Left lung (tissue), 10 donors: Measurements from ENCODE around the gene DAP. TPM values are rescaled to one million over a fixed set of nuclear protein-coding genes. Genes with fewer than 3 reads are reported as not detected.

ENCODE experiments used
- ATAC-seq: fragments of 200-7000 bp; cut with Tn5 transposase; one replicate; pipeline ENCODE4 v1.9.1; 2020; ENCODE audit warnings: moderate library complexity
- DNase-seq, 4 donors: peaks; one replicate each; pipeline ENCODE4 v3.0.0-alpha.2; 2013 to 2020
- H3K27ac ChIP-seq, 2 donors: fragments of 200-600 bp; sonication (generic) in 1 of 2; one replicate each; pipeline versions ENCODE4 v1.5.0 to v1.8.0; 2020 to 2021
- H3K27me3 ChIP-seq, 2 donors: fragments of 200-600 bp; sonication (generic) in 1 of 2; one replicate each; pipeline versions ENCODE4 v1.5.0 to v1.8.0; 2020 to 2021
- H3K36me3 ChIP-seq, 2 donors: fragments of 200-600 bp; sonication (generic) in 1 of 2; one replicate each; pipeline versions ENCODE4 v1.5.0 to v1.8.0; 2020 to 2021
- H3K4me1 ChIP-seq, 2 donors: fragments of 200-600 bp; one replicate each; pipeline ENCODE4 v1.8.0; 2021
- H3K4me3 ChIP-seq, 2 donors: fragments of 200-600 bp; sonication (generic) in 1 of 2; one replicate each; pipeline versions ENCODE4 v1.5.0 to v1.8.0; 2020 to 2021; ENCODE audit warnings: mild to moderate bottlenecking in 1 of 2
- H3K9me3 ChIP-seq, 2 donors: fragments of 200-600 bp; sonication (generic) in 1 of 2; one replicate each; pipeline versions ENCODE4 v1.5.0 to v1.8.0; 2020 to 2021
- intact Hi-C, 2 donors: fragments of 100-400 bp; cut with DNase I; formaldehyde crosslinking; loops; one replicate each; pipeline versions ENCODE4 v1.11.2 to v1.14.2; 2022
- polyA plus RNA-seq, 6 donors: library from polyadenylated mRNA; unstranded; fragments of 120-200 nt; gene quantifications; one replicate each; pipeline ENCODE4 v1.2.1, GENCODE V29; 2013; ENCODE audit not compliant: insufficient read length in 6 of 6
- total RNA-seq, 2 donors: library from RNA; stranded (reverse); fragmentation: NEBNext Ultra II Directional; extraction: Animal tissue kit (Norgen Biotek cat#: 25700); gene quantifications; one replicate each; pipeline ENCODE4 v1.2.1, GENCODE V29; 2021
- TF ChIP-seq, protein P1 (sequence below), 2 donors: fragments of 200-600 bp; sonication (generic) in 1 of 2; IDR thresholded peaks; one replicate each; pipeline versions ENCODE4 v1.5.0 to v1.8.0; 2021; ENCODE audit warnings: antibody characterized with exemption in 2 of 2
- donor health status: DM: no; HTN: yes; CAD: no.
- donor health status: DM: no; HTN: no; CAD: no.

Gene DAP
- total and polyA plus RNA-seq, 8 donors = 78.5 to 125 (median 107) TPM

DNA sequence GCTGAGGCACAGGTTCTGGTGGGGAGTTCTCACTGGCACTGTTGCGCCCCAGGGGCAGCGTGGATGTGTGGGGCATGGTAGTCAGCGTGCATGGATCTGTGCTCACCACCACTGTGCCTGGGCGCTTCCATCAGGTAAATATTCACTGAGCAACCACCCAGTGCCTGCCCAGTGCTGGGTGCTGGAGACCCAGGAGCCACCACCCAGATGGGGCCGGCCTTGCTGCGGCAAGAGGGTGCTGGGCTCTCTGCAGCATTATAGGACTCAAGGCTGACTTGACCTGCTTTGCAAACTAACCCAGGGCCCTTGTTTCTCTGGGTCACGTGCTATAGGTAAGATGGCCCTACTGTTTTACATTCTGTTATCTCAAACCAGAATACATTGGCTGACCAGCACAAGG, 60.5 kb downstream of the DAP start:
- Histone ChIP-seq H3K4me1 (peaks cover 6 to 42% of the 10 kb centered on the region in 2 donors), H3K36me3 (no peaks in the 10 kb centered on the region), H3K9me3 (no peaks in the 10 kb centered on the region), H3K27ac (no peak overlapping the region), H3K4me3 (no peak overlapping the region), H3K27me3 (no peaks in the 10 kb centered on the region)
- no peak for DNase-seq
- TF ChIP-seq, protein P1, sequence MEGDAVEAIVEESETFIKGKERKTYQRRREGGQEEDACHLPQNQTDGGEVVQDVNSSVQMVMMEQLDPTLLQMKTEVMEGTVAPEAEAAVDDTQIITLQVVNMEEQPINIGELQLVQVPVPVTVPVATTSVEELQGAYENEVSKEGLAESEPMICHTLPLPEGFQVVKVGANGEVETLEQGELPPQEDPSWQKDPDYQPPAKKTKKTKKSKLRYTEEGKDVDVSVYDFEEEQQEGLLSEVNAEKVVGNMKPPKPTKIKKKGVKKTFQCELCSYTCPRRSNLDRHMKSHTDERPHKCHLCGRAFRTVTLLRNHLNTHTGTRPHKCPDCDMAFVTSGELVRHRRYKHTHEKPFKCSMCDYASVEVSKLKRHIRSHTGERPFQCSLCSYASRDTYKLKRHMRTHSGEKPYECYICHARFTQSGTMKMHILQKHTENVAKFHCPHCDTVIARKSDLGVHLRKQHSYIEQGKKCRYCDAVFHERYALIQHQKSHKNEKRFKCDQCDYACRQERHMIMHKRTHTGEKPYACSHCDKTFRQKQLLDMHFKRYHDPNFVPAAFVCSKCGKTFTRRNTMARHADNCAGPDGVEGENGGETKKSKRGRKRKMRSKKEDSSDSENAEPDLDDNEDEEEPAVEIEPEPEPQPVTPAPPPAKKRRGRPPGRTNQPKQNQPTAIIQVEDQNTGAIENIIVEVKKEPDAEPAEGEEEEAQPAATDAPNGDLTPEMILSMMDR (IDR thresholded peaks at IDR 0.05) = no peak
- ATAC-seq = no peak
- intact Hi-C loops = no loop called here

DNA sequence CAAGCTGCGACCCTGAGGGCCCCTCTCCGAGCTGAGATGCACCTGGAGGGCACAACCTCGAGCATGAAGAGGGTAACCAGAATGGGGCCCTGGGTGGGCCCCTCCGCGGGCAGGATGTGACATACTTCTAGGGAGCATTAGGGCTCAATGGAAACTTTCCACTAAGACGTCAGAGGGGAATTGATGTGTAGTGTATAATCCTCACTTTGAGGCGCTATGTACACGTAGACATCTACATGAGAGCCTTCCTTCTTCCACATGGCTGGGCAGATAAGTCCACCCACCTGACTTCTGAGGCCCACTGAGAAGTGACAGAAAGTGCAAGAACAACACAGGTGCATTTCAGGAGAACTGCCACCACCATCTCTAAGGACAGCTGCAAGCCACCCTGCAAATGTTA, 61.0 kb downstream of the DAP start:
- no peak for DNase-seq
- TF ChIP-seq, protein P1 (IDR thresholded peaks at IDR 0.05) = no peak
- intact Hi-C loops = no loop called here

GRCh38 chr5:10699281-10699874, 61.7 kb downstream of the DAP start:
- peaks cover 6 to 39% of the 10 kb centered on the region in 2 donors for H3K4me1 ChIP-seq
- TF ChIP-seq, protein P1 (IDR thresholded peaks at IDR 0.05) = no peak
- intact Hi-C loops = no loop called here
- H3K36me3 ChIP-seq = no peaks in the 10 kb centered on the region
- no peaks in the 10 kb centered on the region for H3K27me3 ChIP-seq
- H3K27ac ChIP-seq = no peak overlapping the region
- DNase-seq = no peak
- H3K9me3 ChIP-seq = no peaks in the 10 kb centered on the region
- no peak overlapping the region for H3K4me3 ChIP-seq
- no peak for ATAC-seq

More for the DNA sequence above, 61.0 kb downstream of the DAP start:
- H3K36me3 ChIP-seq = no peaks in the 10 kb centered on the region
- no peaks in the 10 kb centered on the region for H3K27me3 ChIP-seq
- peaks cover 6 to 42% of the 10 kb centered on the region in 2 donors for H3K4me1 ChIP-seq
- H3K9me3 ChIP-seq = no peaks in the 10 kb centered on the region
- no peak for ATAC-seq
- H3K4me3 ChIP-seq = no peak overlapping the region
- H3K27ac ChIP-seq = no peak overlapping the region

DNA sequence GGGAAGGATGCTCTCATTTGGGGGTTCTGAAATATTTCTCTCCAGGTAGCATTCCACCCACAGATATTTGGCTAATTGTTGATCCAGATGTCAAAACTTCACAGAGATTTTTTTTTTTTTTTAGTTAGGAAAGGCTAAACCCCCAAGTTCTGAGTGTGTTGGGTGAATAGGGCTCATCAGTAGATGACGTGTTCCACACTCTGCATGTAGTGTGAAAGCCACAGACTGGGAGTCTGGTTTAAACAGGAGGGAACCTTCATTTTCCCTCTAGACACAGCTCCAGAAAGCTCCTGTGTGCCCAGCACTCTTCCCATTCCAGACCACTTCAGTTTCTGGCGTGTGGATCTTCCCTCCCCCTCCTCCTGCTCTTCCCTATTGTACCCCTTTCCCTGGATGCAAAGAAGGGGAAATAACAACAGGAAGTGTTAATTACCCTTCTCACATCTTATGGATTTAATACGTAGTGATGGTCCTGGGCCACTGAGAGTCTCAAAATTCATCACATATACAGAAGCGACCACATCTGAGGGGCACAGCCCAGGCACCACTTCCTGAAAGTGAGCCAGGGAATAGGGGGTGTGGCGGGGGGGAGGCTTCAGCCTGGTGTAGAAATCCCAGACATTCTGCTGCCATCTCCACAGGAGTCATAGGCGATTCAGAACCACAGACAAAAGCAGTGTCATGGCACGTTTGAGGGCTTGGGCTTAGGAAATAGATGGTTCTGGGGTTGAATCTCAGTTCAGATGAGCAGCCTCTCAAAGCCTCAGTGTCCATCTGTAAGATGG, 65.1 kb downstream of the DAP start:
- Histone ChIP-seq H3K36me3 (peaks cover 0 to 5% of the 10 kb centered on the region in 2 donors), H3K27me3 (no peaks in the 10 kb centered on the region), H3K4me1 (peaks cover 0 to 10% of the 10 kb centered on the region in 2 donors), H3K27ac (no peak overlapping the region), H3K9me3 (no peaks in the 10 kb centered on the region), H3K4me3 (no peak overlapping the region)
- intact Hi-C loops = no loop called here
- ATAC-seq = no peak
- TF ChIP-seq, protein P1 (IDR thresholded peaks at IDR 0.05) = no peak
- DNase-seq = no peak

GRCh38 chr5:10695055-10695649, 65.9 kb downstream of the DAP start:
- peak; percentile 45 to 92 (median 74) for DNase-seq
- H3K9me3 ChIP-seq = no peaks in the 10 kb centered on the region
- intact Hi-C loops = no loop called here
- peaks cover 0 to 10% of the 10 kb centered on the region in 2 donors for H3K4me1 ChIP-seq
- TF ChIP-seq, protein P1 (IDR thresholded peaks at IDR 0.05) = peak; percentile 67 to 70
- peaks cover 0 to 5% of the 10 kb centered on the region in 2 donors for H3K36me3 ChIP-seq
- H3K27me3 ChIP-seq = no peaks in the 10 kb centered on the region
- no peak overlapping the region for H3K27ac ChIP-seq
- no peak overlapping the region for H3K4me3 ChIP-seq
- ATAC-seq = peak; percentile 98
